Measurements from ENCODE around the gene CLEC4M.

- no peak for TF ChIP-seq CTCF (optimal IDR thresholded peaks at IDR 0.05 in 1 of 3, IDR thresholded peaks at IDR 0.05 in 1 of 3, conservative IDR thresholded peaks at IDR 0.05 in 1 of 3; ENCODE audit: extremely low read depth in 1 of 3, insufficient read depth in 2 of 3, low read length in 3 of 3)
- no peak for TF ChIP-seq EZH2 (IDR thresholded peaks at IDR 0.05; ENCODE audit: low read length)
Measured at GRCh38 chr19:7743425-7743841, 19.6 kb upstream of the CLEC4M start.
